Spleen (tissue), 7 donors: ENCODE data around the gene SIAH2.

Experiments used
- POLR2A ChIP-seq, 3 donors: fragments of 450-650 bp; IDR thresholded peaks; one replicate each; pipeline ENCODE4 v1.5.1; 2017; ENCODE audit warnings: antibody characterized with exemption in 3 of 3, mild to moderate bottlenecking in 1 of 3
- TF ChIP-seq, protein P1 (sequence below), 11 experiments: fragments of 200-600 bp in 7 of 11; fragments of 450-650 bp in 4 of 11; sonication (generic) in 4 of 11; IDR thresholded peaks in 8 of 11; conservative IDR thresholded peaks in 3 of 11; 1 replicate in 7 of 11; 2 replicates in 4 of 11; pipeline versions ENCODE4 v1.4.0 to v1.8.0; 2016 to 2021; ENCODE audit warnings: antibody characterized with exemption in 11 of 11, inconsistent platforms in 4 of 11, mild to moderate bottlenecking in 1 of 11
- donor health status: DM: no; HTN: no; CAD: no; lungs with moderate emphysema.
- donor health status: DM: no; HTN: no; CAD: no.
- donor health status: DM: no; HTN: no; CAD: no.

- TF ChIP-seq, protein P1, sequence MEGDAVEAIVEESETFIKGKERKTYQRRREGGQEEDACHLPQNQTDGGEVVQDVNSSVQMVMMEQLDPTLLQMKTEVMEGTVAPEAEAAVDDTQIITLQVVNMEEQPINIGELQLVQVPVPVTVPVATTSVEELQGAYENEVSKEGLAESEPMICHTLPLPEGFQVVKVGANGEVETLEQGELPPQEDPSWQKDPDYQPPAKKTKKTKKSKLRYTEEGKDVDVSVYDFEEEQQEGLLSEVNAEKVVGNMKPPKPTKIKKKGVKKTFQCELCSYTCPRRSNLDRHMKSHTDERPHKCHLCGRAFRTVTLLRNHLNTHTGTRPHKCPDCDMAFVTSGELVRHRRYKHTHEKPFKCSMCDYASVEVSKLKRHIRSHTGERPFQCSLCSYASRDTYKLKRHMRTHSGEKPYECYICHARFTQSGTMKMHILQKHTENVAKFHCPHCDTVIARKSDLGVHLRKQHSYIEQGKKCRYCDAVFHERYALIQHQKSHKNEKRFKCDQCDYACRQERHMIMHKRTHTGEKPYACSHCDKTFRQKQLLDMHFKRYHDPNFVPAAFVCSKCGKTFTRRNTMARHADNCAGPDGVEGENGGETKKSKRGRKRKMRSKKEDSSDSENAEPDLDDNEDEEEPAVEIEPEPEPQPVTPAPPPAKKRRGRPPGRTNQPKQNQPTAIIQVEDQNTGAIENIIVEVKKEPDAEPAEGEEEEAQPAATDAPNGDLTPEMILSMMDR (IDR thresholded peaks at IDR 0.05 in 8 of 11, conservative IDR thresholded peaks at IDR 0.05 in 3 of 11) = peak; percentile 58 to 92 (median 88)
- no peak for TF ChIP-seq POLR2A (IDR thresholded peaks at IDR 0.05)
Measured at GRCh38 chr3:150787741-150788370, 24.9 kb upstream of the SIAH2 start.
